MM.1S (cell line): ENCODE data around the gene SDR9C7.
"Not testable (repeated sequence)": the region's sequence is repeated elsewhere in the genome, so short reads cannot be mapped to it uniquely, and the experiment has no call there.

ENCODE experiments used
- DNase-seq: peaks from one replicate; pipeline ENCODE4 v3.0.0-alpha.2; 2015
- H2AFZ ChIP-seq: fragments of 300-600 bp; sonication (generic); 2 replicates; pipeline ENCODE4 v1.6.0; 2016; ENCODE audit warnings: antibody characterized with exemption, low read length
- H3F3A ChIP-seq: fragments of 300-600 bp; sonication (generic); 2 replicates; pipeline ENCODE4 v1.6.1; 2016; ENCODE audit warnings: mild to moderate bottlenecking, antibody characterized with exemption, low read length, moderate library complexity, mixed read lengths; ENCODE audit not compliant: insufficient read depth
- H3K27ac ChIP-seq: fragments of 300-600 bp; sonication (generic); 2 replicates; pipeline ENCODE4 v1.5.1; 2016; ENCODE audit warnings: mild to moderate bottlenecking, low read length
- H3K27me3 ChIP-seq: fragments of 300-600 bp; sonication (generic); replicated peaks from 2 replicates; pipeline ENCODE4 v1.6.0; 2016; ENCODE audit warnings: low read length; ENCODE audit not compliant: insufficient read depth
- H3K36me3 ChIP-seq: fragments of 300-600 bp; sonication (generic); replicated peaks from 2 replicates; pipeline ENCODE4 v1.6.1; 2016; ENCODE audit warnings: mild to moderate bottlenecking, low read length, mixed read lengths; ENCODE audit not compliant: insufficient read depth
- H3K4me1 ChIP-seq: fragments of 300-600 bp; sonication (generic); 2 replicates; pipeline ENCODE4 v1.6.1; 2016; ENCODE audit warnings: low read length, mixed read lengths
- H3K4me2 ChIP-seq: fragments of 300-600 bp; sonication (generic); 2 replicates; pipeline ENCODE4 v1.6.0; 2016; ENCODE audit warnings: low read depth, low read length
- H3K4me3 ChIP-seq: fragments of 300-600 bp; sonication (generic); 2 replicates; pipeline ENCODE4 v1.5.1; 2016; ENCODE audit warnings: low read length, mixed read lengths
- H3K79me2 ChIP-seq: fragments of 300-600 bp; sonication (generic); 2 replicates; pipeline ENCODE4 v1.6.1; 2016; ENCODE audit warnings: mixed run types, low read length, mixed read lengths
- H3K9ac ChIP-seq: fragments of 300-600 bp; sonication (generic); 2 replicates; pipeline ENCODE4 v1.6.1; 2016; ENCODE audit warnings: low read length, mixed read lengths
- H3K9me2 ChIP-seq: fragments of 300-600 bp; sonication (generic); replicated peaks from 2 replicates; pipeline ENCODE4 v1.6.1; 2016; ENCODE audit warnings: mild to moderate bottlenecking, low read length, mixed read lengths; ENCODE audit not compliant: insufficient read depth
- H3K9me3 ChIP-seq: fragments of 300-600 bp; sonication (generic); replicated peaks from 2 replicates; pipeline ENCODE4 v1.6.1; 2016; ENCODE audit warnings: mild to moderate bottlenecking, low read length, mixed read lengths; ENCODE audit not compliant: insufficient read depth
- H4K20me1 ChIP-seq: fragments of 300-600 bp; sonication (generic); 2 replicates; pipeline ENCODE4 v1.6.1; 2016; ENCODE audit warnings: mild to moderate bottlenecking, low read length, moderate library complexity, mixed read lengths; ENCODE audit not compliant: insufficient read depth
- EZH2 ChIP-seq: fragments of 300-600 bp; sonication (generic); optimal IDR thresholded peaks from 2 replicates; pipeline ENCODE3; 2017; ENCODE audit warnings: low read depth, mild to moderate bottlenecking, antibody characterized with exemption, low read length, mixed read lengths
- EZH2phosphoT487 ChIP-seq: fragments of 300-600 bp; sonication (generic); IDR thresholded peaks from 2 replicates; pipeline ENCODE4 v1.6.1; 2018; ENCODE audit warnings: antibody characterized with exemption, low read length
- TF ChIP-seq, protein P1 (sequence below): fragments of 300-600 bp; sonication (generic); IDR thresholded peaks from 2 replicates; pipeline ENCODE4 v1.5.1; 2016; ENCODE audit warnings: antibody characterized with exemption, low read length, mixed read lengths

The SDR9C7 gene

DNA sequence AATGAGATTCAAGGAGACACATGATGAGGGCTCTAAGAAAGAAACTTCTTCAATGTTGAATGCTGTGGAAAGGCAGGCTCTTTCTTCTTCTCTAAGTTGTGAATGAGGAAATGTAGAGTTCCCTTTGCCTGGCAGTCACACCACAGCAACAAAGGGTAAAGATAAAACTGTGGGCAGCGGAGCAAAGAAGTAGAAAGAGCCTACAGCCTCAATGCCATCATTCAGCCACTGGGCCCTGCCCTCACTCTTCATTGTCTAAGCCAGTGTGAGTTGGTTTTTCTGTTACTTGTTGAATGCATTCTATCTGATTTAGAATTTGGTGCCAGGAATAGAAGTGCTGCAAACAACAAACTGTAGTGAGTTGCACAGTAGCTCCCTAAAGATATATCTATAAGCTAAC lies 12.2 kb downstream of the SDR9C7 start:
- Histone ChIP-seq H2AFZ (no peak overlapping the region), H3K27me3 (no peaks in the 10 kb centered on the region), H3K27ac (no peak overlapping the region), H4K20me1 (no peaks in the 10 kb centered on the region), H3K9ac (no peak overlapping the region), H3F3A (no peaks in the 10 kb centered on the region), H3K4me3 (no peak overlapping the region), H3K9me3 (no peaks in the 10 kb centered on the region), H3K9me2 (no peaks in the 10 kb centered on the region), H3K4me1 (no peaks in the 10 kb centered on the region), H3K4me2 (no peak overlapping the region), H3K36me3 (no peaks in the 10 kb centered on the region), H3K79me2 (no peaks in the 10 kb centered on the region)
- DNase-seq, result no peak
- no peak for TF ChIP-seq EZH2
- no peak for TF ChIP-seq EZH2phosphoT487
- TF ChIP-seq, protein P1, sequence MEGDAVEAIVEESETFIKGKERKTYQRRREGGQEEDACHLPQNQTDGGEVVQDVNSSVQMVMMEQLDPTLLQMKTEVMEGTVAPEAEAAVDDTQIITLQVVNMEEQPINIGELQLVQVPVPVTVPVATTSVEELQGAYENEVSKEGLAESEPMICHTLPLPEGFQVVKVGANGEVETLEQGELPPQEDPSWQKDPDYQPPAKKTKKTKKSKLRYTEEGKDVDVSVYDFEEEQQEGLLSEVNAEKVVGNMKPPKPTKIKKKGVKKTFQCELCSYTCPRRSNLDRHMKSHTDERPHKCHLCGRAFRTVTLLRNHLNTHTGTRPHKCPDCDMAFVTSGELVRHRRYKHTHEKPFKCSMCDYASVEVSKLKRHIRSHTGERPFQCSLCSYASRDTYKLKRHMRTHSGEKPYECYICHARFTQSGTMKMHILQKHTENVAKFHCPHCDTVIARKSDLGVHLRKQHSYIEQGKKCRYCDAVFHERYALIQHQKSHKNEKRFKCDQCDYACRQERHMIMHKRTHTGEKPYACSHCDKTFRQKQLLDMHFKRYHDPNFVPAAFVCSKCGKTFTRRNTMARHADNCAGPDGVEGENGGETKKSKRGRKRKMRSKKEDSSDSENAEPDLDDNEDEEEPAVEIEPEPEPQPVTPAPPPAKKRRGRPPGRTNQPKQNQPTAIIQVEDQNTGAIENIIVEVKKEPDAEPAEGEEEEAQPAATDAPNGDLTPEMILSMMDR, result no peak

DNA sequence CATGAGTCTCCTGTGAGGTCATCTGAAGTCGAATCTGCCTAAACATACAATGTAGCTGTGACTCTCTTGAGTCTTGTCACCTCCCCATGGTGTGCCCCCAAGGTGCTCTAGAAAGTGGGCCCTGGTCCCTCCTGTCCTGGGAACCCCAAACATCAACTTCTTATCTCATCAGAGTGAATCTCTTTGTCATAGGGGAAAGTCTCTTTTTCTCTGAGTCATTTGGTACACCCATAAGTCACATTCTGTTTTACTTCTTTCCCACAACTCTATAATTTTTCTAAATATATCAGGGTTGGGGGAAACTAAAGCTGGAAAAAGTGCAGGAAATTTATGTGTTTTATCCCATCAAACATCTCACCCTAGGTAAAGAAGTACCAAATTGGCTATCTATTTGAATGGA lies 12.9 kb downstream of the SDR9C7 start:
- no peak for DNase-seq
- TF ChIP-seq EZH2phosphoT487 (no peak), EZH2 (no peak)
- TF ChIP-seq, protein P1, result no peak
- Histone ChIP-seq H3K4me1 (no peaks in the 10 kb centered on the region), H3K27me3 (no peaks in the 10 kb centered on the region), H4K20me1 (no peaks in the 10 kb centered on the region), H2AFZ (no peak overlapping the region), H3K4me3 (no peak overlapping the region), H3K4me2 (no peak overlapping the region), H3K36me3 (no peaks in the 10 kb centered on the region), H3K9me2 (no peaks in the 10 kb centered on the region), H3K79me2 (no peaks in the 10 kb centered on the region), H3K9ac (no peak overlapping the region), H3K27ac (no peak overlapping the region), H3F3A (no peaks in the 10 kb centered on the region), H3K9me3 (no peaks in the 10 kb centered on the region)

DNA sequence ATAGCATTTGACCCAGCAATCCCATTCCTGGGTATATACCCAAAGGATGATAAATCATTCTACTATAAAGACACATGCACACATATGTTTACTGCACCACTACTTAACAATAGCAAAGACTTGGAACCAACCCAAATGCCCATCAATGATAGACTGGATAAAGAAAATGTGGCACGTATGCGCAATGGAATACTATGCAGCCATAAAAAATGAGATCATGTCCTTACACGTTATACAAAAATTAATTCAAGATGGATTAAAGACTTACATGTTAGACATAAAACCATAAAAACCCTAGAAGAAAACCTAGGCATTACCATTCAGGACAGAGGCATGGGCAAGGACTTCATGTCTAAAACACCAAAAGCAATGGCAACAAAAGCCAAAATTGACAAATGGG lies 16.1 kb downstream of the SDR9C7 start:
- H3K9ac ChIP-seq, H3K4me1 ChIP-seq, H3K4me3 ChIP-seq, H4K20me1 ChIP-seq, H3K36me3 ChIP-seq, H3K27me3 ChIP-seq, H3F3A ChIP-seq, H2AFZ ChIP-seq, H3K27ac ChIP-seq, DNase-seq, H3K9me3 ChIP-seq, H3K9me2 ChIP-seq, H3K4me2 ChIP-seq, H3K79me2 ChIP-seq: not testable (repeated sequence)

DNA sequence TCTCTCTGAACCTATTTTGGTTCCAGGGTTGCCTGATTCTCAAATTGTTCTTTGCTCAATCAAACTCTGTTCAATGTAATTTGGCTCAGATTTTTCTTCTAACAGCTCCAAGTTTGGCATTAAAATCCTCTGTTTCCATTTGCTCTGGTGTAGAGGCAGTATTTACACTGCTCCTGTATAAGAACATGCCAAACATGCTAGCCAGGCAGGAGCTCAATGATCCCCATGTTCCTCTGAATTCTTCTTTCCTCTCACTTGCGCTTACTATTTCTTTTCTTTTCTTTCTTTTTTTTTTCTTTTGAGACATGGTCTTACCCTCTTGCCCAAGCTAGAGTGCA lies 17.2 kb downstream of the SDR9C7 start:
- Histone ChIP-seq H3K79me2 (no peaks in the 10 kb centered on the region), H3K27me3 (no peaks in the 10 kb centered on the region), H3K36me3 (no peaks in the 10 kb centered on the region), H3K4me2 (no peak overlapping the region), H3K4me1 (no peaks in the 10 kb centered on the region), H3K9me3 (no peaks in the 10 kb centered on the region), H3K4me3 (no peak overlapping the region), H3K9me2 (no peaks in the 10 kb centered on the region), H3F3A (no peaks in the 10 kb centered on the region), H3K9ac (no peak overlapping the region), H4K20me1 (no peaks in the 10 kb centered on the region), H2AFZ (no peak overlapping the region), H3K27ac (no peak overlapping the region)
- DNase-seq, result no peak
- no peak for TF ChIP-seq EZH2
- TF ChIP-seq, protein P1, result no peak
